Adipocyte (in vitro differentiated cells): ENCODE results near the gene ZBTB7C.

Source experiments
- DNase-seq: peaks from one replicate; pipeline ENCODE4 v3.0.0-alpha.2; 2015; ENCODE audit warnings: low read depth
- H3K27me3 ChIP-seq: replicated peaks from 2 replicates; pipeline ENCODE4 v1.7.0; 2013; ENCODE audit warnings: mild to moderate bottlenecking, low read length, moderate library complexity; ENCODE audit not compliant: control insufficient read depth, insufficient read depth
- H3K36me3 ChIP-seq: 2 replicates; pipeline ENCODE4 v1.7.0; 2013; ENCODE audit warnings: low read length, mild to moderate bottlenecking, moderate library complexity; ENCODE audit not compliant: control insufficient read depth, insufficient read depth, severe bottlenecking
- H3K4me1 ChIP-seq: 2 replicates; pipeline ENCODE4 v1.7.0; 2013; ENCODE audit warnings: mild to moderate bottlenecking, low read length, moderate library complexity; ENCODE audit not compliant: control insufficient read depth, insufficient read depth
- H3K4me3 ChIP-seq: 2 replicates; pipeline ENCODE4 v1.7.0; 2013; ENCODE audit warnings: mild to moderate bottlenecking, low read length, moderate library complexity
- H3K9ac ChIP-seq: 2 replicates; pipeline ENCODE4 v1.7.0; 2013; ENCODE audit warnings: mild to moderate bottlenecking, low read length, moderate library complexity
- H3K9me3 ChIP-seq: 2 replicates; pipeline ENCODE4 v1.7.0; 2013; ENCODE audit warnings: mild to moderate bottlenecking, low read length, moderate library complexity; ENCODE audit not compliant: control insufficient read depth

Gene ZBTB7C

DNA sequence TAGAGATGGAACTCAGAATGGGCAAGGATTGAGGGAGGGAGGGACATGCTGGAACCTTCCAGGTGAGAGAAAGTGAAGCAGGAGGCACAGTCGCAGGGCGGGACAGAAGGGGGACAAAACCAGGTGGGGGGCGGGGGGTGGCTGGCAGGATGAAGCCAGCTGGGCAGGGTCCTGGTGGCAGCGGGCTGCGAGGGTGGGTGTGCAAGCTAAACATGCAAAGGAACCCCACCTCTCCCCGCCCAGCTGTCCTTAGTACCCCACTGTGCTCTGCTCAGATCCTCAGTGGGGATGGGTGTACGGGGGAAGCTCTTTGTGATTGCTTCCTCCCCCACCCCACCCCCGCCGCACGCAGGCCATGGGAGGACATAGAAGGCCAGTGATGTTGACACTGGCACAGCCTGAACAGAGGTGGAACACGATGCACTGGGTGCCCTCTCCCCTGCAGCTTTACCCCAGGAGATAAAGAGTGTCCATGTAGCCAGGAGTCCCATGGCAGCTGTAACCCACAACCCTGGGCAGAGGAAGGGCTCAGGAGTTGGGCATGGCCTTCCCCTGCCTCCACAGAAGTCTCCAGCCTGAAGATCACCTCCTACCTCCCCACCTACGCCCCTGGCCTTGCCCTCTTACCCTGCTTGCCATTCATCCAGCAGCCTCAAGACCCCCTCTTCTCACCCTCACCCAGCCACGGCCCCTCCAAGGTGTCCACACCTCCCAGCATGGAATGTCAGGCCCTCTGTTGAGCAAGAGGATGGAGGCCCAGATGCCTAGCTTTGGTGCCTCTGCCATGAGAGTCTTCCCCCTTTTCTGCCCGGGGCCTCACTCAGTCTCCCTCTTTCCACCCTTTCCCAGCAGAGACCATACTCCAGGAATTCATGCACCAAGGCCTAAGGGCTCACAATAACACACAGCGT lies 206.6 kb downstream of the ZBTB7C start:
- Histone ChIP-seq H3K9me3 (no peaks in the 10 kb centered on the region), H3K36me3 (no peaks in the 10 kb centered on the region), H3K9ac (no peak overlapping the region), H3K4me1 (no peaks in the 10 kb centered on the region), H3K4me3 (no peak overlapping the region), H3K27me3 (no peaks in the 10 kb centered on the region)
- no peak for DNase-seq

- Histone ChIP-seq H3K4me3 (no peak overlapping the region), H3K36me3 (no peaks in the 10 kb centered on the region), H3K27me3 (no peaks in the 10 kb centered on the region), H3K4me1 (no peaks in the 10 kb centered on the region), H3K9ac (no peak overlapping the region), H3K9me3 (no peaks in the 10 kb centered on the region)
- no peak for DNase-seq
These were observed 207.2 kb downstream of the ZBTB7C start for GRCh38 chr18:48202006-48202348.

- H3K4me1 ChIP-seq, result no peaks in the 10 kb centered on the region
- DNase-seq, result no peak
- H3K9me3 ChIP-seq, result no peaks in the 10 kb centered on the region
- no peak overlapping the region for H3K4me3 ChIP-seq
- no peak overlapping the region for H3K9ac ChIP-seq
- no peaks in the 10 kb centered on the region for H3K27me3 ChIP-seq
- no peaks in the 10 kb centered on the region for H3K36me3 ChIP-seq
These were observed 207.7 kb downstream of the ZBTB7C start for GRCh38 chr18:48201337-48202005.

DNA sequence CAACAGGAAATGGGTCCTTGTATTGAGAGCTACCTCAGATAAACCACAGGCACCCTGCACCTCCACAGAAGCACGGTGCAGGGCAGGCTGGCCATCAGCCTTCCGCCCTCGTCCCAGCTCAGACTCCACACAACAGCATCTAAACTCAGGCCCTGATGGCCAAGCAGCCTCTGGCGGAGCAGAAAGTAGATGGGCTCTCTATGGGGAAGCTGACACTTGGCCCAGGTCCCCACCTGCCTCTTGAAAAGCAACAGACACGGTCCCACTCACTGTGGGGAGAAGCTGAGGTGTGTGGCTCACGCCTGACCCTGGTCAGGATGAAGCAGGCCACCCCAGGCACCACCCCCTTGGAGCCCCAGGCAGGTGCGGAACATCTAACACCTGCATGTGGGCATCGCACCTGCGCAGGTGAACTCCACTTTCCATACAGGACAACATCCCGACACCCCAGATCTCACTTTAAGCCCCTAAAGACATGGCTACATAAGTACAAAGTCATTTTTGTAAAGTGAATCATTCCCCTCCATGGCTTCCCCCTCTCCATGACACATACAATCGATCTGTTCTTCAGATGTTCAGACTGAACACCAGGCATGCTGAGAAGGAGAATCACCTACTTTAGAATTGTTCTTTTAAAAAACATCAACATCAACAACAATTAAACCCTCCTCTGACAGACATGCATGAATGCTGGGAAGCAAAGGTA lies 208.4 kb downstream of the ZBTB7C start:
- Histone ChIP-seq H3K9me3 (no peaks in the 10 kb centered on the region), H3K4me3 (no peak overlapping the region), H3K36me3 (no peaks in the 10 kb centered on the region), H3K9ac (no peak overlapping the region), H3K4me1 (peaks cover 5% of the 10 kb centered on the region), H3K27me3 (no peaks in the 10 kb centered on the region)
- DNase-seq, result no peak

DNA sequence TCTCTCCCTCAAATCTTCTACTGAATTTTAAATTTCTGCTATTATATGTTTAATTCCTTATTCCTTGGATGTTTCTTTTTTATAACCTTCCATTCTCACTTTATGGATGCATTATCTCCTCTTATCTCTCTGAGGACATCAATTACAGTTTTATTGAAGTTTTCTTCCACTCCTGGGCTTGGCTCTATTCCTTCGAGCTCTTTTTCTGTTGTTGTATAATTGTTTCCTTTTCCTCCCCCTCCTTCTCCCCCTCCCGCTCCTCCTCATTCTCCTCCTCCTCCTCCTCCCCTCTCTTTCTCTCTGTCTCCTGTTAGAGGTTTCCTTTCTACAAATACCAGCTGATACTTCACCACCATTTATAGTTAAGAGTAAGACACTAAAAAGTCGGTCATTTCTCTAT lies 209.8 kb downstream of the ZBTB7C start:
- Histone ChIP-seq H3K4me3 (no peak overlapping the region), H3K4me1 (peaks cover 18% of the 10 kb centered on the region), H3K27me3 (no peaks in the 10 kb centered on the region), H3K9ac (no peak overlapping the region), H3K9me3 (no peaks in the 10 kb centered on the region), H3K36me3 (no peaks in the 10 kb centered on the region)
- DNase-seq, result no peak

GRCh38 chr18:48197819-48198218 lies 211.4 kb downstream of the ZBTB7C start:
- DNase-seq, result no peak
- Histone ChIP-seq H3K9ac (no peak overlapping the region), H3K36me3 (no peaks in the 10 kb centered on the region), H3K9me3 (no peaks in the 10 kb centered on the region), H3K4me3 (no peak overlapping the region), H3K4me1 (peaks cover 34% of the 10 kb centered on the region), H3K27me3 (no peaks in the 10 kb centered on the region)

DNA sequence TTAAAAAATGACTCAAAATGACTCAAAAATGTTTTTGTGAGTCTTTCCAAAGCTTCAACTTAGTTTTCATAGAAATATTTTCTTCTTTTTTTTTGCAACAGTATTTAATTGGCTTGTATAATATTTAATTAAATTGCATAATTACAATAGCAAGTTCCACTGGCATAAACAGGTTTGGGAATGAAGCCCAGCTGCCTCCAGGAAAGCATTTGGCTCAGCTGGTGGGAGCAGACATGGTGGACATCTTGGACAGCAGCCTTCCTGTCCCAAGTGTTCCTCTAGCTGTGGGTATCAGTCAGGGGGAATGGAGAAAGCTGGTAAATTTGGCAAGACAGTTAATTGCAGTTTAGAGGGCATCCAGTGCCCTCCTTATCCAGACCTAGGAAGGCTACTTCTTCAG lies 213.4 kb downstream of the ZBTB7C start:
- Histone ChIP-seq H3K36me3 (no peaks in the 10 kb centered on the region), H3K4me1 (peaks cover 35% of the 10 kb centered on the region), H3K9ac (no peak overlapping the region), H3K9me3 (no peaks in the 10 kb centered on the region), H3K27me3 (no peaks in the 10 kb centered on the region), H3K4me3 (no peak overlapping the region)
- no peak for DNase-seq

DNA sequence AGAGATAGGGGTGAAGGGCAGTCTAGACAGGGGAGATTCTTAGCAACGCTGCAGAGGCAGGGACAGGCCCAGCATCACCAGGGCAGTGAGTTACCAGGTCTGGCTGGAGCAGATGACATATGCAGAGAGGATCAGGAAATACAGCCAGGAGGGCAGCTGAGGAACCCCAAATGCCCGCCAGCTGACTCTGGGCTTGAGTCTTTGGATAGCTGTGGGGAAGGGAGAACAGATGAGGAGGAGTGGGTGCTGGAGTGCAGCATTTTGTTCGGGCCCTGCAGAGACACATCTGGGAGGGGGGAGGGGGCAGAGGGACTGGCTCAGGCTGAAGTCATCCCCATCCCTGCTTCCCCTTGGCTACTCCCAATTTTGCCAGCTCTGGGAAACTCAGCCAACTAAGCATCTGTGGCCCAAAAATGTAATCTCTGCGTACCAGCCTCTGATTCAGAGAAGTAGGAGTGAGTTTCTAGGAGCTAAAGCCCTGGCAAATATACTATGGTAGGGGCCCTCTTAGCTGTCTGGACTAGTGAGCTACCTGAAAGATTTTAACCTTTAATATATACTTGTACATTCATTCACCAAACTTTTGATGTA lies 214.5 kb downstream of the ZBTB7C start:
- H3K4me3 ChIP-seq, result no peak overlapping the region

GRCh38 chr18:48193521-48194492 lies 215.4 kb downstream of the ZBTB7C start:
- Histone ChIP-seq H3K9ac (peak overlapping the region; percentile 4), H3K4me1 (peaks cover 35% of the 10 kb centered on the region), H3K9me3 (no peaks in the 10 kb centered on the region), H3K27me3 (no peaks in the 10 kb centered on the region), H3K36me3 (no peaks in the 10 kb centered on the region), H3K4me3 (no peak overlapping the region)
- no peak for DNase-seq

More for the DNA sequence above, 214.5 kb downstream of the ZBTB7C start:
- H3K27me3 ChIP-seq, result no peaks in the 10 kb centered on the region
- no peak for DNase-seq
- H3K4me1 ChIP-seq, result peaks cover 35% of the 10 kb centered on the region
- H3K9me3 ChIP-seq, result no peaks in the 10 kb centered on the region
- no peaks in the 10 kb centered on the region for H3K36me3 ChIP-seq
- H3K9ac ChIP-seq, result peak overlapping the region; percentile 4

DNA sequence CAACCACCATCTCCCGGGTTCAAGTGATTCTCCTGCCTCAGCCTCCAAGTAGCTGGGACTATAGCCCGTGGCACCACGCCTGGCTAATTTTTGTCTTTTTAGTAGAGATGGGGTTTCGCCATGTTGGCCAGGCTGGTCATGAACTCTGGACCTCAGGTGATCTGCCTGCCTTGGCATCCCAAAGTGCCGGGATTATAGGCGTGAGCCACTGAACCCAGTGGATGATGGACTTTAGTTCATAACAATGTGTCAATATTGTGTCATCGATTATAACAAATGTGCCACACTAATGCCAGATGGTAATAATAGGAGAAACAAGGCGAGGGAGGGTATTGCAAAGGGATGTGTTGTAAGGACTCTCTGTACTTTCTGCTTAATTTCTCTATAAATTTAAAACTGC lies 216.6 kb downstream of the ZBTB7C start:
- H3K4me3 ChIP-seq, result no peak overlapping the region
- H3K9ac ChIP-seq, result no peak overlapping the region
- no peaks in the 10 kb centered on the region for H3K27me3 ChIP-seq
- no peaks in the 10 kb centered on the region for H3K36me3 ChIP-seq
- no peak for DNase-seq
- H3K9me3 ChIP-seq, result no peaks in the 10 kb centered on the region
- H3K4me1 ChIP-seq, result peaks cover 35% of the 10 kb centered on the region
